Liver (tissue), 3 donors: ENCODE data around the gene SLC35B4.

Experiments
- ATF3 ChIP-seq: IDR thresholded peaks from 2 replicates; pipeline ENCODE4 v1.6.1; 2016; ENCODE audit warnings: antibody characterized with exemption
- CTCF ChIP-seq: fragments of 150-350 bp; IDR thresholded peaks from 2 replicates; pipeline ENCODE4 v1.5.1; 2017; ENCODE audit warnings: improper control_type of control experiment, low read depth, low read length; ENCODE audit not compliant: missing input control
- EGR1 ChIP-seq, 2 donors: IDR thresholded peaks; 2 replicates each; pipeline ENCODE4 v1.6.1; 2016 to 2018; ENCODE audit warnings: antibody characterized with exemption in 2 of 2, low read depth in 2 of 2
- HNF4G ChIP-seq: IDR thresholded peaks from 2 replicates; pipeline ENCODE4 v1.6.1; 2016; ENCODE audit warnings: antibody characterized with exemption
- JUND ChIP-seq, 2 donors: IDR thresholded peaks; 2 replicates each; pipeline ENCODE4 v1.6.1; 2016; ENCODE audit warnings: antibody characterized with exemption in 2 of 2
- NR2F2 ChIP-seq: IDR thresholded peaks from 2 replicates; pipeline ENCODE4 v1.6.1; 2016; ENCODE audit warnings: antibody characterized with exemption
- RAD21 ChIP-seq, 2 donors: IDR thresholded peaks; 2 replicates each; pipeline ENCODE4 v1.6.1; 2016; ENCODE audit warnings: antibody characterized with exemption in 2 of 2, mild to moderate bottlenecking in 2 of 2
- SP1 ChIP-seq: IDR thresholded peaks from 2 replicates; pipeline ENCODE4 v1.6.1; 2018; ENCODE audit warnings: antibody characterized with exemption, mild to moderate bottlenecking
- TAF1 ChIP-seq: conservative IDR thresholded peaks from 2 replicates; pipeline ENCODE4 v1.6.1; 2016; ENCODE audit warnings: antibody characterized with exemption, mild to moderate bottlenecking
- YY1 ChIP-seq: IDR thresholded peaks from 2 replicates; pipeline ENCODE4 v1.6.1; 2016; ENCODE audit warnings: antibody characterized with exemption, mild to moderate bottlenecking
- donor health status: healthy.
- donor health status: healthy.

- no peak for TF ChIP-seq SP1
- no peak for TF ChIP-seq CTCF
- TF ChIP-seq TAF1, result no peak
- no peak for TF ChIP-seq HNF4G
- no peak for TF ChIP-seq YY1
- no peak for TF ChIP-seq RAD21 (IDR thresholded peaks at IDR 0.05)
- no peak for TF ChIP-seq JUND (IDR thresholded peaks at IDR 0.05)
- no peak for TF ChIP-seq NR2F2
- TF ChIP-seq ATF3, result no peak
- TF ChIP-seq EGR1 (IDR thresholded peaks at IDR 0.05; ENCODE audit: low read depth in 2 of 2), result no peak
Measured at GRCh38 chr7:134280508-134280907, 36.2 kb downstream of the SLC35B4 start.
